Stimulated activated memory B cell treated with anti-CD40 and anti-IgM and Interleukin-4, amounts not matched to agents 10 μg/mL and 1 μg/mL and 100 μg/mL, for 72 hours (primary cell): ENCODE data around the gene IL21R.
A peak's percentile ranks its signal among the peaks of the same experiment; 100 is the strongest.
"Not testable (repeated sequence)": the region's sequence is repeated elsewhere in the genome, so short reads cannot be mapped to it uniquely, and the experiment has no call there.

Source experiments
- ATAC-seq: fragments of 150-1000 bp; cut with Tn5 transposase; 2 replicates; pipeline ENCODE4 v1.10.0; 2021
- H3K27ac Mint-ChIP-seq: one replicate; pipeline ENCODE4 v1.8.0; 2022; ENCODE audit warnings: mild to moderate bottlenecking, mixed read lengths
- H3K27me3 Mint-ChIP-seq: one replicate; pipeline ENCODE4 v1.8.0; 2022; ENCODE audit warnings: mixed read lengths
- H3K36me3 Mint-ChIP-seq: one replicate; pipeline ENCODE4 v1.8.0; 2022; ENCODE audit warnings: mixed read lengths
- H3K4me1 Mint-ChIP-seq: one replicate; pipeline ENCODE4 v1.8.0; 2022; ENCODE audit warnings: mixed read lengths
- H3K4me3 Mint-ChIP-seq: one replicate; pipeline ENCODE4 v1.8.0; 2022; ENCODE audit warnings: mild to moderate bottlenecking, moderate library complexity, mixed read lengths
- H3K9me3 Mint-ChIP-seq: one replicate; pipeline ENCODE4 v1.8.0; 2022; ENCODE audit warnings: mixed read lengths

IL21R gene

GRCh38 chr16:27403601-27403992 lies 1.6 kb downstream of the IL21R start:
- H3K27ac Mint-ChIP-seq, result peak overlapping the region; percentile 94
- peaks cover 5% of the 10 kb centered on the region for H3K9me3 Mint-ChIP-seq
- H3K4me3 Mint-ChIP-seq, result peak overlapping the region; percentile 98
- H3K36me3 Mint-ChIP-seq, result peaks cover 46% of the 10 kb centered on the region
- H3K4me1 Mint-ChIP-seq, result peaks cover 93% of the 10 kb centered on the region
- no peaks in the 10 kb centered on the region for H3K27me3 Mint-ChIP-seq
- ATAC-seq, result no peak

DNA sequence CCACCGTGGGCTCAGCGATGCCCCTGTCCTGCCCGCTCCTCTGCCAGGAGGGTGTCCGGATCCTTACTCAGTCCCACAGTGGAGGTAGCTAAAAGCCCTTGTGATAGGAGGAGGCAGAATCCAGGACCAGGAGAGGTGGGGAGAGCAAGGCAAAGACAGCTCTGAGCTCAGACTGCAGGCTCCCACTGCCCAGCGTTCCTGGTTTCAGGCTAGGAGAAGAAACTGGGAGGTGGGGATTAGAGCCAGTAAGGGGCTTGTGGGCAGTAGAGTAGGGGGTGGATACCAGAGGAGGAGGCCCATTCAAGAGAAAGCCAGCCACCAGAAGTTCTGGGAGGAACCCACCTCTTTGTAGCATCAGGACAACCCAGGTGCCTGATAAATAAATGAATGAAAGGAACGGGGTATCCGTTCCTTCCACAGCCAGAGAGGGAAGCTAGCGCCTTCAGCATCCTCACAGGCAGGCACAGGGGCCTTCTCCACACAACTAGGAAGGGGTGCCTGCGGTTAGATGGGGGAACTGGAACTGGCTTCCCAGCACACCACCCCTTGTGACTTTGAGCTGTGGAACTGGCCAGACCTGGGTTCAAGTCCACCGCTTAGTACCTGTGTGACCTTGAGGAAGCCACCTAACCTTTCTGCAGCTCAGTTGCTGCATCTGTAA lies 2.3 kb downstream of the IL21R start:
- H3K36me3 Mint-ChIP-seq, result peaks cover 46% of the 10 kb centered on the region

DNA sequence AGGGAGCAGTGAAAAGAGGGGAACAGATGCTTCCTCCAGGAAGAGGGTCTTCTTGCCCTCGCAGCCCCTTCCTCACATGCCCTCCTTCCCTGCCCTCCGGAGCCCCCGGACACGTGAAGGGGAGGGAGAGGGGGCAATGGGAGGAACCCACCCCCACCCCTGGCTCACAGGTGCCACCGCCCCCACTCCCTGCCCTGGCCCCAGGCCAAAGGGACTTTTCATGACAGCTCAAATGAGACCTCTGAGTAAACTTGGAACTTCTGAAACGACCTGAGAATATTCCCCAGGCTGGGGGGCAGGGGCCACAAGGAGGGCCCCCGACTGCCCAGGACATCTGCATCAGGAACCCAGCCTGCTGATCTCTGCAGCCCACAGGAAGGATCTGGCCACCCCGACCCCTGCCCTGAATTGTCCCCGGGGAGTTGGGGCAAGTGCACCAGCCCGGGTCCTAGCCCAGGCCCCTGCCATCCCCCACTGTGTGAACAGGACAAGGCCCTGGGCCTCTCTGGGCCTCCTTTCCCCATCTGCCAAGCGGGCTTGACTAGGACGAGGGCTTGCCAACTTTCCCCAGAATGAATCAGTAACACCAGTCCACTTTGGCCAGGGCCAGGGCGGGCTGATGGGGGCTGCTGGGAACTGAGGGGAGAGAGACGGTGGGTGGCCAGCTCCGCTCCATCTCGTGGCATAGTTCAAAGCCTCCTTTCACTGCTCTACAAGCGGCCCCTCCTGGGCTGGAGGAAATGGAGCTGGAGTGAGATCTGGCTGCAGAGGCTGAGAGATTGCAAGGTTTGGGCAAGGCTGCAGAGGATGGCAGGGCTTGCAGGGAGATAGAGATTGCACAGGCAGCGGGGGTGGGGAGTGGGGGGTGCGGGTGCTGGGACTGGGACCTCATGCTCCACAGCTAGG lies 3.8 kb downstream of the IL21R start:
- H3K36me3 Mint-ChIP-seq, result peaks cover 51% of the 10 kb centered on the region

More for the DNA sequence above, 2.3 kb downstream of the IL21R start:
- Mint-ChIP-seq H3K9me3 (peaks cover 3% of the 10 kb centered on the region), H3K4me1 (peaks cover 89% of the 10 kb centered on the region), H3K27me3 (no peaks in the 10 kb centered on the region), H3K4me3 (peak overlapping the region; percentile 98), H3K27ac (peak overlapping the region; percentile 94)
- no peak for ATAC-seq

GRCh38 chr16:27406511-27407128 lies 4.6 kb downstream of the IL21R start:
- Mint-ChIP-seq H3K27ac (peak overlapping the region; percentile 94), H3K27me3 (no peaks in the 10 kb centered on the region), H3K4me1 (peaks cover 79% of the 10 kb centered on the region), H3K36me3 (peaks cover 59% of the 10 kb centered on the region), H3K4me3 (peak overlapping the region; percentile 69), H3K9me3 (no peaks in the 10 kb centered on the region)
- no peak for ATAC-seq

More for the DNA sequence above, 3.8 kb downstream of the IL21R start:
- Mint-ChIP-seq H3K27me3 (no peaks in the 10 kb centered on the region), H3K4me3 (peak overlapping the region; percentile 69), H3K9me3 (no peaks in the 10 kb centered on the region), H3K27ac (peak overlapping the region; percentile 94), H3K4me1 (peaks cover 79% of the 10 kb centered on the region)
- peak; percentile 47 for ATAC-seq

GRCh38 chr16:27407133-27407532 lies 5.2 kb downstream of the IL21R start:
- ATAC-seq, result no peak
- peaks cover 79% of the 10 kb centered on the region for H3K4me1 Mint-ChIP-seq
- peak overlapping the region; percentile 94 for H3K27ac Mint-ChIP-seq
- peaks cover 64% of the 10 kb centered on the region for H3K36me3 Mint-ChIP-seq
- peaks cover 3% of the 10 kb centered on the region for H3K9me3 Mint-ChIP-seq
- peak overlapping the region; percentile 69 for H3K4me3 Mint-ChIP-seq
- no peaks in the 10 kb centered on the region for H3K27me3 Mint-ChIP-seq

- H3K4me3 Mint-ChIP-seq, result peak overlapping the region; percentile 67
- H3K27me3 Mint-ChIP-seq, result no peaks in the 10 kb centered on the region
- peaks cover 70% of the 10 kb centered on the region for H3K36me3 Mint-ChIP-seq
- peaks cover 4% of the 10 kb centered on the region for H3K9me3 Mint-ChIP-seq
- peaks cover 79% of the 10 kb centered on the region for H3K4me1 Mint-ChIP-seq
- ATAC-seq, result peak; percentile 77
- peak overlapping the region; percentile 94 for H3K27ac Mint-ChIP-seq
These were observed 6.1 kb downstream of the IL21R start for GRCh38 chr16:27408012-27408601.

- H3K36me3 Mint-ChIP-seq, result peaks cover 70% of the 10 kb centered on the region
- H3K4me3 Mint-ChIP-seq, result peak overlapping the region; percentile 67
- peak; percentile 62 for ATAC-seq
- peaks cover 7% of the 10 kb centered on the region for H3K9me3 Mint-ChIP-seq
- peak overlapping the region; percentile 94 for H3K27ac Mint-ChIP-seq
- H3K27me3 Mint-ChIP-seq, result no peaks in the 10 kb centered on the region
- peaks cover 79% of the 10 kb centered on the region for H3K4me1 Mint-ChIP-seq
These were observed 6.6 kb downstream of the IL21R start for GRCh38 chr16:27408602-27409031.

- peaks cover 66% of the 10 kb centered on the region for H3K36me3 Mint-ChIP-seq
- H3K27me3 Mint-ChIP-seq, H3K27ac Mint-ChIP-seq: not testable (repeated sequence)
These were observed 8.0 kb downstream of the IL21R start for GRCh38 chr16:27409958-27410357.

GRCh38 chr16:27410761-27411160 lies 8.8 kb downstream of the IL21R start:
- H3K4me1 Mint-ChIP-seq, result peaks cover 72% of the 10 kb centered on the region
- no peak overlapping the region for H3K4me3 Mint-ChIP-seq
- H3K27ac Mint-ChIP-seq, result no peak overlapping the region
- peaks cover 7% of the 10 kb centered on the region for H3K9me3 Mint-ChIP-seq
- ATAC-seq, result no peak
- H3K36me3 Mint-ChIP-seq, result peaks cover 63% of the 10 kb centered on the region
- no peaks in the 10 kb centered on the region for H3K27me3 Mint-ChIP-seq

More at GRCh38 chr16:27409958-27410357, 8.0 kb downstream of the IL21R start:
- not testable (repeated sequence) for ATAC-seq, H3K9me3 Mint-ChIP-seq, H3K4me3 Mint-ChIP-seq
- H3K4me1 Mint-ChIP-seq, result peaks cover 71% of the 10 kb centered on the region

- peaks cover 64% of the 10 kb centered on the region for H3K36me3 Mint-ChIP-seq
- H3K4me1 Mint-ChIP-seq, result peaks cover 51% of the 10 kb centered on the region
- peak overlapping the region; percentile 13 for H3K4me3 Mint-ChIP-seq
- no peak overlapping the region for H3K27ac Mint-ChIP-seq
- H3K27me3 Mint-ChIP-seq, result no peaks in the 10 kb centered on the region
- no peak for ATAC-seq
- H3K9me3 Mint-ChIP-seq, result peaks cover 7% of the 10 kb centered on the region
These were observed 12.0 kb downstream of the IL21R start for GRCh38 chr16:27413956-27414355.

- no peak overlapping the region for H3K4me3 Mint-ChIP-seq
- no peak for ATAC-seq
- H3K4me1 Mint-ChIP-seq, result peaks cover 51% of the 10 kb centered on the region
- H3K9me3 Mint-ChIP-seq, result peaks cover 7% of the 10 kb centered on the region
- H3K27me3 Mint-ChIP-seq, result no peaks in the 10 kb centered on the region
- H3K36me3 Mint-ChIP-seq, result peaks cover 71% of the 10 kb centered on the region
- no peak overlapping the region for H3K27ac Mint-ChIP-seq
These were observed 12.9 kb downstream of the IL21R start for GRCh38 chr16:27414788-27415431.

- no peak overlapping the region for H3K4me3 Mint-ChIP-seq
- peaks cover 70% of the 10 kb centered on the region for H3K36me3 Mint-ChIP-seq
- no peak for ATAC-seq
- no peaks in the 10 kb centered on the region for H3K27me3 Mint-ChIP-seq
- H3K9me3 Mint-ChIP-seq, result peaks cover 10% of the 10 kb centered on the region
- H3K4me1 Mint-ChIP-seq, result peaks cover 32% of the 10 kb centered on the region
- no peak overlapping the region for H3K27ac Mint-ChIP-seq
These were observed 15.2 kb downstream of the IL21R start for GRCh38 chr16:27417047-27417671.

DNA sequence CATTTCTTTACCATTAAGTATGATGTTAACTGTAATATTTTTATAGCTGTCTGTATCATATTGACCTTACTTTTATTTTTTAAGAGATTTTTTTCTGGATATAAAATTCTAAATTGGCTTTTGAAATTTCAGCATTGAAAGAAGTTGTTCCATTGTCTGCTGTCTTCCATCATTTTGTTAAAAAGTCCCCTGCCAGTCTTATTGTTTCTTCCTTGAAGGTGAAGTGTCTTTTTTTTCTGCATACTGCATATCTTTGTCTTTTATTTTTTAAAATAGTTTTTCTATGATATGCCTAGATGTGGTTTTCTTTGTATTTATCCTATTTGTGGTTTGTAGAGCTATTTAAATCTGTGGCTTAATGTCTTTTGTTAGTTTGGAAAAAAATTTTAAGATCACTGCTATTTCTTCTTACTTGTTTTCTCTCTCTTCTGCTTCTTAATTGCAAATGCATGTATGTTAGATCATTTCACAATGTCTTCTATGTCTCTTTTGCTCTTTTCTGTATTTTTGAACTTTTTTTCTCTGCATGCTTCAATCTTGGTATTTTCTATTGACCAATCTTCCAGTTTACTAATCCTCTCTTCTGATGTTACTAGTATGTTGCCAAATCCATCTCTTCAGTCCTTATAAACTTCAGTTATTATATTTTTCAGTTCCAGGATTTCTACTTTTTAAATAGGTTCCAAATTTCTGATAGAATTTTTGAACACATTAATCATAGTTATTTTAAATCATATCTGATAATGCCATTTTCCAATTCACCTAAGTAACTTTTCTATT lies 20.2 kb downstream of the IL21R start:
- H3K27me3 Mint-ChIP-seq, result no peaks in the 10 kb centered on the region
- H3K4me3 Mint-ChIP-seq, result no peak overlapping the region
- no peak for ATAC-seq
- peaks cover 80% of the 10 kb centered on the region for H3K36me3 Mint-ChIP-seq
- H3K9me3 Mint-ChIP-seq, result peaks cover 10% of the 10 kb centered on the region
- H3K4me1 Mint-ChIP-seq, result peaks cover 25% of the 10 kb centered on the region
- no peak overlapping the region for H3K27ac Mint-ChIP-seq
